NCI-H128 (cell line): ENCODE measurements around the gene N4BP2.
"Not testable (repeated sequence)": the region's sequence is repeated elsewhere in the genome, so short reads cannot be mapped to it uniquely, and the experiment has no call there.

Experiments used
- DNase-seq: peaks from one replicate; lab custom pipeline; 2025; ENCODE audit not compliant: unreplicated experiment; lab: John Stamatoyannopoulos, UW

Gene N4BP2

GRCh38 chr4:40056716-40057585 lies at the start of gene N4BP2:
Gene N4BP2, plus strand, starts transcription at chr4:40056850. Its CDS starts 40,491 bp downstream, at chr4:40097341.
- peak; percentile 43 for DNase-seq

GRCh38 chr4:40016007-40016406 lies 40.6 kb upstream of the N4BP2 start:
- DNase-seq = no peak

DNA sequence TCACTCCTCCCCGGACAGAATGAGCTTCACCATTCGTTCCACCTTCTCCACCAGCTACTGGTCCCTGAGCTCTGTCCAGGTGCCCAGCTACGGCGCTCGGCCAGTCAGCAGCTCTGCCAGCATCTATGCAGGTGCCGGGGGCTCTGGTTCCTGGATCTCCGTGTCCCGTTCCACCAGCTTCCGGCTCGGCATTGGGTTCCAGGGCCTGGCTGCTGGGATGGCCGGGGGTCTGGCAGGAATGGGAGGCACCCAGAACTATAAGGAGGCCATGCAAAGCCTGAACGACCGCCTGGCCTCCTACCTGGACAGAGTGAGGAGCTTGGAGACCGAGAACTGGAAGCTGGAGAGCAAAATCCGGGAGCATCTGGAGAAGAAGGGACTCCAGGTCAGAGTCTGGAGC lies 36.4 kb upstream of the N4BP2 start:
- DNase-seq = no peak

GRCh38 chr4:40021116-40021515 lies 35.5 kb upstream of the N4BP2 start:
- not testable (repeated sequence) for DNase-seq

- DNase-seq = not testable (repeated sequence)
Observed at GRCh38 chr4:40024049-40024448, 32.6 kb upstream of the N4BP2 start.

- DNase-seq = no peak
Observed at GRCh38 chr4:40032785-40033184, 23.9 kb upstream of the N4BP2 start.

GRCh38 chr4:40033613-40034012 lies 23.0 kb upstream of the N4BP2 start:
- no peak for DNase-seq

GRCh38 chr4:40038977-40039376 lies 17.7 kb upstream of the N4BP2 start:
- no peak for DNase-seq

DNA sequence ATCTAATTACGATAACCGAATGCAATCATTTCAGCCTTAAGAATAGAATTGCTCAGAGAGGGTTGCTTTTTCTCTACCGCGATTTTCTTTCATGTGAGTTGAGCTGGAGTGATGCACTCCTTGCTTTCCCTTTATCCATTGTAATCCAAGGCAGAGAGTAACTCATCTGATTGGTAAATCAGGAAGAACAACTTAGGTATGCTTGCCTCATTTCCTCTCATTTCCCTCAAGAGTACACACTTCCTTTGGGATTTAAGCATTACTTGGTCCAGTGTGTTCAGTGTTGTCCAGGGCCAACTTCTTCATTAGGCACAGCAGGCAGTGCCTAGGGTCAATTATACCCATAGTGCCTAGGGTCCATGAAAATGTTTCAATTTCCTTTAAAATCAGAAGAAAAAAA lies 15.7 kb upstream of the N4BP2 start:
- no peak for DNase-seq

- no peak for DNase-seq
Observed at GRCh38 chr4:40043786-40044185, 12.9 kb upstream of the N4BP2 start.

GRCh38 chr4:40046311-40046980 lies 10.2 kb upstream of the N4BP2 start:
- DNase-seq = no peak

GRCh38 chr4:40053161-40053560 lies 3.5 kb upstream of the N4BP2 start:
- DNase-seq = no peak

DNA sequence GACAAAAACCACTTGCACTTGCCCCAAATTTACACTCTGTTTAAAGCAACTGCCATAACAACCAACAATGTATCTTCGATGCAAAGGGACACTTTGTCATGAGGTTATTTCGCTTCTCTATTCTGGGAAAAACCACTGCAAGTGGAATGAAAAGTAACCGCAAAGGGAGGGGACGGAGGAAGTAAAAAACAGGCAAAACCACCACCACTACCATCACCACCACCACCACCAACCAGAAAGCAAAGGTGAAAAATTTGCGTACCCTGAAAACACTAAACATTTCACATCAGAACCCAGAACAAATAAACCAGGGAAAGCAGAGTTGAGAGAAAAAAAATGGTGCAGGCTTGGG lies 1.2 kb upstream of the N4BP2 start:
- DNase-seq = no peak

DNA sequence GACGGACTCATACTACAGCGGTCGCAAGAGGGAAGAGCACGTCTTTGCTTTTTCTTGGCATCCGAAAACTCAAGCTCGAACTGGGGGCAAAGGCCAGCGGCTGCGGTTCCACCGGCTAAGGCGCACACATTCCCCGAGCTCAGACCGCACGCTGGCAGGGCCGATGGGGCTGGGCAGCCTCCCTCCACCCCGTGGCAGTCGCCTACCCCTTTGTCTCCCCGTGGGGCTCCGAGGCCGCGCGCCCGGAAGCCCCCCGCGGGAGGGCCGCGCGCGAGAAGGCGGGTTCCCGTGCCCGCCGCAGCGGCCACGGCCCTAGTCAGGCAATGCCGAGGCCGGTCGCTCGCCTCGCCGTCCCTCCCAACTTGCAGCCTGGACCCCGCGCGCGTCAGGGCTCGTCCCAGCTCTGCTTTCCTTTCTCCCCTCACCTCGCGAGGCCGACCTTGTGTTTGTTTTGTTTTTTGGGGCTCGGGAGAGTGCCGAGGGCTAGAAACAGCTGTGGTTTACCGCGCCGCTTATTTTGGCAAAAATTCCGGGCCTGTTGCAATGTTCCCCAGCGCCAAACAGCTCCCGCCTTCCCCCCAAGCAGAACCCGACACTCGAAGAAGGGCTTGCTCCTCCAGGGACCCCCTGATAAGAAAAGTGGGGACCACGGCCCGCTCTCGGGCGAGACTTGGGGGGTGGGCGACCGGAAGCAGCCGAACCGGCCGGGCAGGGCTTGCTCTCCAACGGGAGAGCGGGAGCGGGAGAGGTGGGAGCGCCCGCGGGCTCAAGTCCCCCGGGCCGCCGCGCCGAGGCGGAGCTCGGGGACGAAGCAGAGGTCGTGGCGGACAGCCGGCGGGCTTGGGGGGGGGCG lies 561 bp upstream of the N4BP2 start:
- DNase-seq = peak; percentile 30

GRCh38 chr4:40057586-40058091 lies 989 bp downstream of the N4BP2 start:
- peak; percentile 70 for DNase-seq

DNA sequence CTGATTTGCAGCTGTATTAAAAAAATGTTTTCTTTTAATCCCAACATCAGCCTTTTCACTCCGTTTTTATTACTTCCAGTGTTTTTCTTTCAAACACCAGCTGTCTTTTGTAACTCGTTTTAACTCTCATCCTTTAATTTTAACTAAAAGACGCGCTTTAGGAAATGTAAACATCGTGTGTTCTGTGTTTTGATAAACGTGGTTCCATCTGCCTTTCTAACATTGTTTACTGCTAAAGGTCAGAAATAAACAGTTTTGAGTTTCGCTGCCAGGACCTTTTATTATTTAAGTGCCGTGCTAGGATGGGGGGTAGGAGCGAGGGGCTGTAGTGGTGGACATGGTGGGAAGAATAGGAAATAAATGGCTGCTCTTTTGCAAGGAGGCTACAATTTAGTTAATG lies 1.5 kb downstream of the N4BP2 start:
- DNase-seq = no peak

- DNase-seq = no peak
Observed at GRCh38 chr4:40058854-40059253, 2.2 kb downstream of the N4BP2 start.

DNA sequence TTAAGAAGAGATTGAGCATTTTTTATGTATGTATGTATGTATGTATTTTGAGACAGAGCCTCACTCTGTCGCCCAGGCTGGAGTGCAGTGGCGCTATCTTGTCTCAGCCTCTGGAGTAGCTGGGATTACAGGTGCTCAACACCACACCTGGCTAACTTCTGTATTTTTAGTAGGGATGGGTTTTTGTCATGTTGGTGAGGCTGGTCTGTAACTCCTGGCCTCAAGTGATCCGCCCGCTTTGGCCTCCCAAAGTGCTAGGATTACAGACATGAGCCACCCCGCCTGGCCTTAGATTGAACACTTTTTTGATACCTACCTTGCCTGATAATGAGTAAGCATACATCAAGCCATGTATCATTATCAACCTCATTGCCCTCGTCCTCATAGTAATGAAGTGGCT lies 2.7 kb downstream of the N4BP2 start:
- DNase-seq = no peak

DNA sequence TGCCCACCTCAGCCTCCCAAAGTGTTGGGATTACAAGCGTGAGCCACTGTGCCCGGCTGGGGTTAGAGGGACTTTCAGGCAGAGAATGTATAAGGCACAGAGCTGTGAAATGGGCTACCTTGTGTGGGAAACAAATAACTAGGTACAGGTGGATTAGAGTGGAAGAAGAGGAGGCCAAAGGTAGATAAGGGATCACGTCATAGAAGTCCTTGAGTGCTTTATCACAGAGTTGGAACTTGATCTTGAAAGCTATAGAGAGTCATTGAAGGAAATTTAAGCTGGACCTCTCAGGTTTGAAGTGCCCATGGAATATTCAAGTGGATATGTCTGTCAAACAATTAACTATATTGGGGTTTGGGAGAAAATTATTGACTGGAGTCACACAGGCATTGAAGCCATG lies 8.4 kb downstream of the N4BP2 start:
- DNase-seq = no peak

DNA sequence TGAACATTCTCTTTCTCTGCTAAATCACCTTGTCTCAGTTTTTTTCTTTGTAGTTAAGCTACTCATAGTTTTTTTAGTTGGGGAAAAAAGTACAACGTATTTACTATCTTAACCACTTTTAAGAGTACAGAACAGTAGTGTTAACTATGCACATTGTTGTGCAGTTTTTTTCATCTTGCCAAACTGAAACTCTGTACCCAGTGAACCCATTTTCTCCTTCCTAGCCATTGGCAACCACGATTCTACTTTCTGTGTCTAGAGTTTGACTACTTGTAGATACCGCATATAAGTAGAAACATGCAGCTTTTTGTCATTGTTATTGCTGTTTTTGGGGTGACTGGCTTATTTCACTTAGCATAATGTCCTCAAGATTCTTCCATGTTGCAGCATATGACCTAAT lies 10.0 kb downstream of the N4BP2 start:
- no peak for DNase-seq

- no peak for DNase-seq
Observed at GRCh38 chr4:40070387-40070786, 13.7 kb downstream of the N4BP2 start.
